Astrocyte (in vitro differentiated cells and primary cell): ENCODE data around the gene ARFGEF2. TPM values are rescaled to one million over a fixed set of nuclear protein-coding genes. Genes with fewer than 3 reads are reported as not detected.

Source experiments
- DNase-seq: peaks from one replicate; pipeline ENCODE4 v3.0.0-alpha.2; 2010; ENCODE audit warnings: low read depth
- FAIRE-seq: peaks from 2 replicates; lab custom pipeline; 2011; peaks lifted over from hg19 to GRCh38; lab: Jason Lieb, UNC
- H2AFZ ChIP-seq: 2 replicates; pipeline ENCODE4 v1.6.0; 2012; ENCODE audit warnings: low read depth, low read length, inconsistent platforms
- H3K27ac ChIP-seq: 2 replicates; pipeline ENCODE4 v1.5.1; 2011; ENCODE audit warnings: low read depth, low read length, inconsistent platforms
- H3K27me3 ChIP-seq: 2 replicates; pipeline ENCODE4 v1.6.0; 2011; ENCODE audit warnings: low read length, inconsistent platforms; ENCODE audit not compliant: insufficient read depth
- H3K36me3 ChIP-seq: 2 replicates; pipeline ENCODE4 v1.5.1; 2011; ENCODE audit warnings: low read length, inconsistent platforms; ENCODE audit not compliant: insufficient read depth
- H3K4me1 ChIP-seq: 2 replicates; pipeline ENCODE4 v1.5.1; 2011; ENCODE audit warnings: low read length, inconsistent platforms; ENCODE audit not compliant: insufficient read depth
- H3K4me2 ChIP-seq: 2 replicates; pipeline ENCODE4 v1.6.0; 2012; ENCODE audit warnings: low read length, inconsistent platforms
- H3K4me3 ChIP-seq: 2 replicates; pipeline ENCODE4 v1.5.1; 2011; ENCODE audit warnings: low read depth, mild to moderate bottlenecking, low read length, inconsistent platforms; ENCODE audit not compliant: insufficient read depth
- H3K79me2 ChIP-seq: 2 replicates; pipeline ENCODE4 v1.6.0; 2012; ENCODE audit warnings: mild to moderate bottlenecking, low read length, inconsistent platforms; ENCODE audit not compliant: insufficient read depth
- H3K9ac ChIP-seq: 2 replicates; pipeline ENCODE4 v1.6.0; 2012; ENCODE audit warnings: mild to moderate bottlenecking, low read length, inconsistent platforms
- H3K9me3 ChIP-seq: 2 replicates; pipeline ENCODE4 v1.5.1; 2012; ENCODE audit warnings: low read depth, mild to moderate bottlenecking, low read length, inconsistent platforms; ENCODE audit not compliant: insufficient read depth
- H4K20me1 ChIP-seq: 2 replicates; pipeline ENCODE4 v1.6.0; 2012; ENCODE audit warnings: low read length, inconsistent platforms; ENCODE audit not compliant: insufficient read depth
- H3K27ac Mint-ChIP-seq: one replicate; pipeline ENCODE4 v1.8.0; 2021; ENCODE audit warnings: mild to moderate bottlenecking, mixed read lengths; ENCODE audit not compliant: unreplicated experiment
- H3K27me3 Mint-ChIP-seq: one replicate; pipeline ENCODE4 v1.8.0; 2021; ENCODE audit warnings: low read depth, mixed read lengths; ENCODE audit not compliant: unreplicated experiment
- H3K36me3 Mint-ChIP-seq: one replicate; pipeline ENCODE4 v1.8.0; 2021; ENCODE audit warnings: low read depth, mixed read lengths; ENCODE audit not compliant: unreplicated experiment
- H3K4me1 Mint-ChIP-seq: one replicate; pipeline ENCODE4 v1.8.0; 2021; ENCODE audit warnings: low read depth, mixed read lengths; ENCODE audit not compliant: unreplicated experiment
- H3K4me3 Mint-ChIP-seq: one replicate; pipeline ENCODE4 v1.8.0; 2021; ENCODE audit warnings: mild to moderate bottlenecking, moderate library complexity, mixed read lengths; ENCODE audit not compliant: unreplicated experiment
- H3K9me3 Mint-ChIP-seq: one replicate; pipeline ENCODE4 v1.8.0; 2021; ENCODE audit warnings: mild to moderate bottlenecking, mixed read lengths; ENCODE audit not compliant: unreplicated experiment
- EZH2 ChIP-seq: IDR thresholded peaks from 2 replicates; pipeline ENCODE4 v1.6.1; 2012; ENCODE audit warnings: mild to moderate bottlenecking, low read length, inconsistent platforms; ENCODE audit not compliant: insufficient read depth
- total RNA-seq: library from RNA; stranded (reverse); gene quantifications from 2 replicates; pipeline ENCODE4 v1.2.1, GENCODE V29; 2021
- TF ChIP-seq, protein P1 (sequence below): IDR thresholded peaks from 2 replicates; pipeline ENCODE4 v1.5.1; 2011; ENCODE audit warnings: low read depth, mild to moderate bottlenecking, inconsistent platforms, low read length, moderate library complexity; ENCODE audit not compliant: insufficient read depth

ARFGEF2 gene
- total RNA-seq, 1 donor from 2014 or later: 28.2 TPM

DNA sequence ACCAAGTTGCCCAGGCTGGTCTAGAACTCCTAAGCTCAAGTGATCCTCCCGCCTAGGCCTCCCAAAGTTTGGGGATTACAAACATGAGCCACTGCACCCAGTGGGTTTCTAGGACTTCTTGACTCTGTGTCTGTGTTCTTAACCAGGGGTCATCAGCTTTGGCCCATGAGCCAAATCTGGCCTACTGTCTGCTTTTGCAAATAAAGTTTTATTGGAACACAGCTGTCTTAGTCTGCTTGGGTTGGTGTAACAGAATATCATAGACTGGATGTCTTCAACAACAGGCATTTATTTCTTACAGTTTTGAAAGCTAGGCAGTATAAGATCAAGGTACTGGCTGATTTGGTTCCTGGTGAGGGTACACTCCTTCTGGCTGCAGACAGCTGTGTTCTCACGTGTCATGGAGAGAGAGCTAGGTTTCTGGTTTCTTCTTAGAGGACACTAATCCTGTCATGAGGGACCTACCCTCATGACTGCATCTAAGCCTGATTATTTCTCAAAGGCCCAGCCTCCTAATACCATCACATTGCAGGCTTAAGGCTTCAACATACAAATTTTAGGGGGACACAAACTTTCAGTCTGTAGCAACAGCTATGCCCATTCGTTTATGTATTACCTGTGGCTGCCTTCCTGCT, 23.3 kb downstream of the ARFGEF2 start:
- TF ChIP-seq EZH2: no peak
- TF ChIP-seq, protein P1, sequence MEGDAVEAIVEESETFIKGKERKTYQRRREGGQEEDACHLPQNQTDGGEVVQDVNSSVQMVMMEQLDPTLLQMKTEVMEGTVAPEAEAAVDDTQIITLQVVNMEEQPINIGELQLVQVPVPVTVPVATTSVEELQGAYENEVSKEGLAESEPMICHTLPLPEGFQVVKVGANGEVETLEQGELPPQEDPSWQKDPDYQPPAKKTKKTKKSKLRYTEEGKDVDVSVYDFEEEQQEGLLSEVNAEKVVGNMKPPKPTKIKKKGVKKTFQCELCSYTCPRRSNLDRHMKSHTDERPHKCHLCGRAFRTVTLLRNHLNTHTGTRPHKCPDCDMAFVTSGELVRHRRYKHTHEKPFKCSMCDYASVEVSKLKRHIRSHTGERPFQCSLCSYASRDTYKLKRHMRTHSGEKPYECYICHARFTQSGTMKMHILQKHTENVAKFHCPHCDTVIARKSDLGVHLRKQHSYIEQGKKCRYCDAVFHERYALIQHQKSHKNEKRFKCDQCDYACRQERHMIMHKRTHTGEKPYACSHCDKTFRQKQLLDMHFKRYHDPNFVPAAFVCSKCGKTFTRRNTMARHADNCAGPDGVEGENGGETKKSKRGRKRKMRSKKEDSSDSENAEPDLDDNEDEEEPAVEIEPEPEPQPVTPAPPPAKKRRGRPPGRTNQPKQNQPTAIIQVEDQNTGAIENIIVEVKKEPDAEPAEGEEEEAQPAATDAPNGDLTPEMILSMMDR: no peak
- H2AFZ ChIP-seq: no peak overlapping the region
- Mint-ChIP-seq H3K4me1 (peaks cover 1% of the 10 kb centered on the region), H3K36me3 (peaks cover 6% of the 10 kb centered on the region), H3K4me3 (no peak overlapping the region), H3K9me3 (peaks cover 3% of the 10 kb centered on the region), H3K27me3 (no peaks in the 10 kb centered on the region), H3K27ac (no peak overlapping the region)
- H3K4me1 ChIP-seq: peaks cover 3% of the 10 kb centered on the region
- FAIRE-seq (no peak), DNase-seq (no peak)
- H3K36me3 ChIP-seq: peaks cover 17% of the 10 kb centered on the region
- H3K27me3 ChIP-seq: no peaks in the 10 kb centered on the region
- H3K79me2 ChIP-seq: peaks cover 27% of the 10 kb centered on the region
- H3K27ac ChIP-seq: no peak overlapping the region
- H3K9ac ChIP-seq: no peak overlapping the region
- peaks cover 49% of the 10 kb centered on the region for H4K20me1 ChIP-seq
- H3K4me2 ChIP-seq: no peak overlapping the region
- no peak overlapping the region for H3K4me3 ChIP-seq
- no peaks in the 10 kb centered on the region for H3K9me3 ChIP-seq

DNA sequence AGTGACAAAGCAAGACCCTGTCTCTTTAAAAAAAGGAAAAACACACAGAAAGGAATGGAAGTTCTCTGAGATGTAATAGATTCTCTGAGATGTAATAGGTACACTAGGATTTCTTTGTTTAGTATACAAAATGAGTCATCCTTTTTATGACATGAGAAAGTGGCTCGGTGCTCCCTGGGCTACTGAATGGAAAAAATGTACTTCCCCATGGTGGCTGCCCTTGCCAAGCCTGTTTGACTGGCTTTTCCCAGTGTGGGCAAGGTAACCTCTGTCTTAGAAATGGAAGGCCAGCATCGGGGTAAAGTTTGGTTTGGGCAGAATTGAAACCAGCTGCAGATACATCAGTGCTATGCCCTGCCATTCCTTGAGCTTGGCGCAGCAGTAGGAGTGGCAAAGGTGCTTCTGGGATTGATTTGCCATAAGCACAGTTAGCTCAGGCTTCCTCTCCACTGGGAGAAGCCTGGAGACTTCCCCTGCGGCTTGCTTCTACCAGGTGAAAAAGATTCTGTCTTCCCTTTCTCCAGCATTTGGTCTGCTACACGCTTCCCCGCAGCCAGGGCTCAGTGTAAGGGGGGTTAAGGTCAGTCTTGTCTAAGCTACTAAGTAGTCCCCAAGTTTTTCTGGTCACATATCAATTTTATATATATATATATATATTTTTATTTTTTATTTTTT, 24.5 kb downstream of the ARFGEF2 start:
- Histone ChIP-seq H3K4me2 (no peak overlapping the region), H3K27ac (no peak overlapping the region), H3K4me3 (no peak overlapping the region), H3K79me2 (peaks cover 16% of the 10 kb centered on the region), H3K27me3 (no peaks in the 10 kb centered on the region), H2AFZ (no peak overlapping the region), H3K9ac (no peak overlapping the region), H3K36me3 (peaks cover 17% of the 10 kb centered on the region), H4K20me1 (peaks cover 43% of the 10 kb centered on the region), H3K9me3 (no peaks in the 10 kb centered on the region), H3K4me1 (peaks cover 3% of the 10 kb centered on the region)
- Mint-ChIP-seq H3K27ac (peak overlapping the region; percentile 31), H3K9me3 (peaks cover 3% of the 10 kb centered on the region), H3K36me3 (peaks cover 8% of the 10 kb centered on the region), H3K4me1 (peaks cover 1% of the 10 kb centered on the region), H3K4me3 (no peak overlapping the region), H3K27me3 (no peaks in the 10 kb centered on the region)
- TF ChIP-seq EZH2: no peak
- TF ChIP-seq, protein P1: no peak
- FAIRE-seq: no peak
- DNase-seq: no peak

DNA sequence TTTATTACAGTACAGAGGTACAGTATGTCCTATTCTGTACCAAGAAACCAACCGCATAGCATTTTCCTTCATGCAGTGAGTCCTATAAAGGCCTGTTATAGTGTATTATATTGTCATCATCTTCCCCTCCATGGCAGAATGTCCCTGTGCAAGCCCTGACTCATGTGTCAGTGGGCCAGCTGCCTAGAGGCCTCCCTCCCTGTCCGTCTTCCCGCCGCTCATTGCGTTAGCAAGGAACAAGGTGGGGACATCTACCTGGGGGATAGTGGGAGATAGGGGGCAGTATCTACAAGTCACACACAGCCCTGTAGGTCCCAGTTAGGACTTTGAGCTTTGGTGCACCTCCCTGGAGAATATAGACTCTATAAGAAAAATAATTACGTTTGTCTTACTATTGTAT, 27.1 kb downstream of the ARFGEF2 start:
- Mint-ChIP-seq H3K27ac (no peak overlapping the region), H3K27me3 (no peaks in the 10 kb centered on the region), H3K4me1 (peaks cover 1% of the 10 kb centered on the region), H3K9me3 (peaks cover 3% of the 10 kb centered on the region), H3K36me3 (peaks cover 10% of the 10 kb centered on the region), H3K4me3 (no peak overlapping the region)
- Histone ChIP-seq H3K9ac (no peak overlapping the region), H2AFZ (no peak overlapping the region), H3K36me3 (peaks cover 24% of the 10 kb centered on the region), H3K4me3 (no peak overlapping the region), H3K27me3 (no peaks in the 10 kb centered on the region), H3K4me1 (peaks cover 3% of the 10 kb centered on the region), H3K79me2 (peaks cover 6% of the 10 kb centered on the region), H3K27ac (no peak overlapping the region), H3K4me2 (no peak overlapping the region), H4K20me1 (peaks cover 33% of the 10 kb centered on the region), H3K9me3 (no peaks in the 10 kb centered on the region)
- TF ChIP-seq EZH2: no peak
- TF ChIP-seq, protein P1: no peak
- DNase-seq (no peak), FAIRE-seq (no peak)
